NCI-H1694 treated with DMSO at 0.1 percent for 48 hours (cell line): Measurements from ENCODE around the gene C1QTNF3.
"Not testable (repeated sequence)": the region's sequence is repeated elsewhere in the genome, so short reads cannot be mapped to it uniquely, and the experiment has no call there.

Source experiments
- DNase-seq: peaks from one replicate; lab custom pipeline; 2025; lab: John Stamatoyannopoulos, UW

Gene C1QTNF3

DNA sequence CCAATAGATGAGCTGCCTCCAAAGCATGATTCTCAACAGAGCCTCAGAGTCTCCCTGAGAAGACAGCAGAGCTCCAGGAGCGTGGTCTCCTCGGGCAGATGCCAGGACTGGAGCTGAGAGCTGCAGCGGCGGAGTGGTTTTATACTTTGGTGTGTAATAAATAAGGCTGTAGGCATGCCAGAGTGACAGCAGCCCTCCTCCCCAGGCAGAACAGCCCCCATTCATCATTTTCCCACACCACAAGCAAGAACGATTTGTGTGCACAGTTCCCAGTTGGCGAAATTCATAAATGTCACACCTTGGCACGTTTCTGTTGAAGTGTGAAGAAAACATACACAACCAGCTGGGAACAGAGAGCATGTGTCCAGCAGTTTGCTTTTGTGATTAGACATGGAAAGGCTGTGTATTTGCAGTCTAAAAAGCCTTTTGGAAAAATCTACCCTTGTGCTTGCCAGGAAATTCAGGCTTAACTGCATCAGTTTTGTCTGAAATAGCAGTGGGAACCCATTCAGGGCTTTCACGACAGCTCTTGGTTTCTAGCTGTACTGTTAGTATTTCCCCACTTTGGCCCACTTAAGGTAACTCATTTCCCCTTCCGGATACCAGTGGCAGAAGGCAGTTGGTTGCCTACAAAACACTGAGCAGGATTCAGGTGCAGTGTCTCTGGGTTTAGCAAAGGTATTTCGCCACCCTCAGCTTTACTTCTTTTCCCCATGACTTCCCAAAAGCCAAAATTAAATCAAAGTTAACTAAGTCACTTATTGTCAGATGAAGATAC lies at the start of gene C1QTNF3:
Gene C1QTNF3, minus strand, starts transcription at position 115 of the 778 bp plus-strand sequence. Its CDS starts 88 bp downstream, at position 27.
- DNase-seq, result no peak

DNA sequence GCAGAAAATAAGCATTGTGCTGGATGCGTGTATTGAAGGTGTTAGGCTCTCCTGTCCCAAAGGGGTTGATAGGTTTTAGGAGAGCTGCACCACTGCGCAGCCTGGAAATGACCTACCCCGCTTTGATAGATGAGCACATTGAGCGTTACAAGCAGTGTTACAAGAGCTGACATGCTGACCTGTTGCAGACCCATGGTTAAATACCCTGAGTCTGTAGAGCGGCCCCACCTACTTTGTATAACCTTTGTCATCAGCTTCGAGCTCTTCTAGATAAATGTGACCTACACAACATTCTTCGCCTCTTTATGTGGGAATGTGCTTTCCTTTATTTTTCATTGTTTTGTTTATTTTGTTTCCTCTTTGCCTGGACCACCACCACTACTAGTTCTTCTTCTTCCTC lies 48.0 kb upstream of the C1QTNF3 start:
- not testable (repeated sequence) for DNase-seq

DNA sequence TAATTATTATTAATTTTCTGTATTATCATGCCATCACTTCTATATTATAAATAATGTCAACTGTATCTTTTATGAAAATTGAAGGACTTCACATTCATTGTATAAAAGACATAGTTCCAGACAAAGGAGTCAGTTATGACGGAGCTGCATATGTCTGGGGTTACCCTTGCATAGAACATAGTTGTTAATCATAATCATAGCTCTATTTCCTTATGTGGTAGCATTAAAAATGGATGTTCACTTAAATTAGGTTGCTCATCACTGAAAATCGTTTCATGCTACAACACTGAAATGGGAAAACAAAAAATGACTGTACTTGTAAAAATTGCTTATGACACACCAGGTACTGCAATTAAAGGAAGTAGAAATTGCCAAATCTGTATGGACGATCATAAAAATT lies 46.8 kb upstream of the C1QTNF3 start:
- not testable (repeated sequence) for DNase-seq

- DNase-seq, result not testable (repeated sequence)
Observed at GRCh38 chr5:34087728-34088127, 44.7 kb upstream of the C1QTNF3 start.

GRCh38 chr5:34083898-34084297 lies 40.9 kb upstream of the C1QTNF3 start:
- DNase-seq, result not testable (repeated sequence)

DNA sequence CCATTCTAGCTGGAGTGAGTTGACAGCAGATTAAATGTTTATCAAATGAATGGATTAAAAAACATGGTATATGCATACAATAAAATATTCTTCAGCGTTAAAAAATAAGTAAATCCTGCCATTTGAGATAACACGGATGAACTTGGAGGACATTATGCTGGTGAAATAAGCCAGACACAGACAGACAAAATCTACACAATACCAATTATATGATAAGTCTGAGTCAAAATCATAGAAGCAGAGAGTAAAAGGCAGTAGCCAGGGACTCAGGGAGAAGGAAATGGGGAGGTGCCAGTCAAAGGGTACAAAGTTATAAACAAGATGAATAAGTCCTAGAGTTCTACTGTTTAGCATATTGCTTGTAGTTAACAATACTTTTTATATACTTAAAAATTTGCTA lies 36.5 kb upstream of the C1QTNF3 start:
- DNase-seq, result not testable (repeated sequence)

DNA sequence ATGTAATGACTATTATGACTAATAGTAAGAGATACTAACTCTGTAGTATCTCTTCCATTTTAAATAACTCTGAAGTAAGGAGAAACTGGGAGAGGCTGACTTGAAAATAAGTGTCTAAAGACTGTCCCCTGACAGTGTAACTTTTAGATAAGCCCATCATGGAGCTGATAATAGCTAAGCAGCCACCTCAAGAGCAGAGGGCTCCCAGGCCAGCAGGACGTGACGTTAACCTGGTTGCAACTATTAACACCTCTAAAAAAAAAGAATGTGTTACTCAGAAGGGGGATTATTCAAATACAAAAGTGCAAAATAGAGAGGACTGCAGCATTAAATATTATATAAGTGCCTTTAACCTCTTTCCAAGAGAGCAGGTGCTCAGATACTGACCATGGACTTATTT lies 34.6 kb upstream of the C1QTNF3 start:
- not testable (repeated sequence) for DNase-seq

GRCh38 chr5:34076719-34077364 lies 33.8 kb upstream of the C1QTNF3 start:
- not testable (repeated sequence) for DNase-seq

GRCh38 chr5:34074472-34074871 lies 31.5 kb upstream of the C1QTNF3 start:
- DNase-seq, result not testable (repeated sequence)

DNA sequence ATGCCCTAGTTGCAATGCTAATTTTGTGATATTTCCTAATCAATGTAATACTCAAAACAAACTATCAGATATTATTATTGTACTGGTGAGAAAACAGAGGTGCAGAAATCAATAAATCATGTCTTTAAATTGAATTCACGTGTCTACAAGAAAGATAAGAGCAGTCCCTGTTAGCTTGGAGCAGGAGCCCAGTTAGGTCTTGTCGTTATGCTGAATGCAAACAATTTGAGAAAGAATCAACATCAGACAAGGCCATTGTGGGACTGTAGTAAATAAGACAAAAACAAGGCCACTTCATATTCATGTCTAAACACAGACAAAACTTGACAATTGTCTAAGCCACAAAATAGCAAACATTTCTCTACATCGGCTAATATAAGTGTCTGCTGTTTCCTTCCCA lies 31.1 kb upstream of the C1QTNF3 start:
- DNase-seq, result not testable (repeated sequence)

DNA sequence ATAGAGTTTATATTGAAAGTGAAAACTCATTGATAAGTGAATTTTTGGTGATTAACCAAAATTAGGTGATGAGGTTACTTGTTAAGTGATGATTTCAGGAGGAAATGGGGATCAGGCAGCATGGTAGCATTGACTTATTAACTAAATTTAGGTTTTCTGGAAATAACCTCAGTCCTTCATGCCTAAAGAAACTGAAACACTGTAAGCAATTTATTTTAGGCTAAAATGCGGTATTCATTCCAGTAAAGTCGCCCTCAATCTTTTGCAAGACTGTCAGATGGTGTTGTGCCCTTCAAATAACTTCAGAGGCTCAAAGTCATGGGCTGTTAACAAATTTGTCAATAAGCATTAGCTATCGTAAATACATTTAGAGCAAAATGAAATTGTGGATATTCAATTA lies 27.6 kb upstream of the C1QTNF3 start:
- DNase-seq, result not testable (repeated sequence)

- DNase-seq, result no peak
Observed at GRCh38 chr5:34064656-34065055, 21.6 kb upstream of the C1QTNF3 start.

- DNase-seq, result no peak
Observed at GRCh38 chr5:34062419-34062818, 19.4 kb upstream of the C1QTNF3 start.

- no peak for DNase-seq
Observed at GRCh38 chr5:34061993-34062392, 19.0 kb upstream of the C1QTNF3 start.

GRCh38 chr5:34059977-34060376 lies 17.0 kb upstream of the C1QTNF3 start:
- DNase-seq, result no peak

GRCh38 chr5:34058532-34058931 lies 15.5 kb upstream of the C1QTNF3 start:
- no peak for DNase-seq

DNA sequence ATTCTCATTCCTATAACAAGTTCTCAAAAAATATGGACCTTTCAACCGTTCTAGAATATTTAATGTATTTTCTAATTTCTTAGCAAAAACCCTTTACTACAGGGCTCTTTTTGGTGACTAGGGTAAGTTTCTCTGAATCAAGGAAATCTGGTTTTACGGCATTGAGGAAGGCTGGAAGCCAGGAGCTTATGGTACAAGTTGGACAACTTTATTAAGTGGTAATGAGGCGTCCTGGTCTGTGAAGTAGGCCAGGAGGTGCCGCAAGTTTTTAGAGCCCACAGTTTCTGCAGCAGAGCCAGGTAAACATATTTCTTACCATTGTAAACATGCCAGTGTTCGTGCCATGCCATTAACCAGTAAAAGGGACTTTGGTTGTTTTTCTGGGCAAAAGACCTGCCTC lies 14.6 kb upstream of the C1QTNF3 start:
- no peak for DNase-seq

GRCh38 chr5:34057118-34057517 lies 14.1 kb upstream of the C1QTNF3 start:
- no peak for DNase-seq

DNA sequence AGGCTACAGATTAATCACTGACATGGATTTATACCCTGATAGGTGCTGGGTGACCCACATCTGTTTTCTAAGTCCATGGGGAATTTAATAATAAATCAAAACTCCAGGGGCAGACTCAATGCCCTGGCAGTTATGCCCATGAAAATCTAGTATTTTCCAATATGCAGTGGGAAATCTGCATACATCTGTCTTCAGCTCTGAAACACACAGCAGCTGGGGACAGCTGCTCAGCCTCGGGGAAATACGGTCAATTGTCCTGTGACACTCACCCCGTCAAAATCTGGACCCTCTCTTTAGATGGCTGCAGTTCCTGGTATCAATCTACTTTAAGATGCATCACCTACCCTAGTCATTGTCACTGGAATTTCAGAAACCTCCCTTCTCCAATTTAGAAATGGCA lies 12.7 kb upstream of the C1QTNF3 start:
- DNase-seq, result no peak

DNA sequence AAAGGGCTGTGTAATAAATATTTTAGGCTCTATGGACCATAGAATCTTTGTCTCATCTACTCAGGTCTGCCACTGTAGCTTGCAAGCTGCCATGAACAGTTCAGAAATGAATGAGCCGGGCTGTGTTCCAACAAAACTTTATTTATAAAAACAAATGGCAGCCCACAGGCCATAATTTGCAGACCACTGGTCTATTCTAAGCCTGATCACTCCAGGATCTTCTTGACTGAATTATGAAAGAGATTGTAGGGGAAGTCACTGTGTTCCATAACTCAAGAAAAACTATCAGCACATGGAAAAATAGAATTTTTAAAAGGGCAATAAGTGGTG lies 11.4 kb upstream of the C1QTNF3 start:
- DNase-seq, result no peak

DNA sequence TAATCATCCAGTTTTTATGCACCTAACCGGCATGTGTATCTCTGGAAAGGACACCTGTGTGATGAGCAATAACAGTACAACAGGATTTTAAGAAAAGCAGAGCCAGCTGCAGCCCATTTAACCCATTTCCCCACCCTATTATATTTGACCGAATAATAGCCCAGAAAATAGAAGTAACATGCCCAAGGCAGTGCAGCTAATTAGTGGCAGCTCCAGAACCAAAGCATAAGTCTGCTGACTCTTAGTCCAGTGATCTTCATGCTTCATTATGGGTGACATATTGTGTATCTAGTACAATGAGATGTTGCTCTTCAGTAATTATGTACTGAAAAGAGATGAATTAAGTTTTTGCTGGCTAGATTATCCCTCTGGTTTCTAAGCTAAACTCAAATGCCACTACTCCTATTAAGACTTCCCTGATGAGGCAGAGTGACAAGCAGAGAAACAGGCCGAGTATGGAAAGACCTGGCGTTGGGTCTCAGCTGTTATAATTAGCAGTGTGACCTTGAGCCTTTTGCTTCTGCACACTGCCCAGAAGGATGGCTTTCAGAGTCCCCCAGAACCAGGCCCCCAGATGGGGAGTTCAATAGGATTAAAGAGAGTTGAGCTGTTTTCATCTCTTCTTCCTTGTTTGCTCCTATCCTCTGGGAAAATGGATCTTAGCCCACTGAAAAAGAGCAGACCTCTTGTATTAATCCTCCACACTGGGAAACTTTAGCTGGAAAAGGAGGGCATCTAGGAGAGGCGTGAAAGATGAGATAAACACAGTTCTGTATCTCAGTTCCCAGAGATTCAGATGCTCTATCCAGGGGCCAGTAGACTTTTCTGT lies 10.8 kb upstream of the C1QTNF3 start:
- no peak for DNase-seq

- no peak for DNase-seq
Observed at GRCh38 chr5:34053133-34053532, 10.1 kb upstream of the C1QTNF3 start.
